Immature natural killer cell (primary cell): ENCODE results near the gene RBM46. TPM values are rescaled to one million over a fixed set of nuclear protein-coding genes. Genes with fewer than 3 reads are reported as not detected.
"Not testable (repeated sequence)": the region's sequence is repeated elsewhere in the genome, so short reads cannot be mapped to it uniquely, and the experiment has no call there.

Source experiments
- DNase-seq, 3 donors: peaks; one replicate each; pipeline ENCODE4 v3.0.0; 2022; ENCODE audit warnings: mixed read lengths in 1 of 3
- H3K27ac Mint-ChIP-seq, 6 donors: one replicate each; pipeline ENCODE4 v1.8.0; 2020; ENCODE audit warnings: mixed read lengths in 6 of 6, mild to moderate bottlenecking in 5 of 6, inconsistent platforms in 4 of 6, moderate library complexity in 3 of 6
- H3K27me3 Mint-ChIP-seq, 3 donors: one replicate each; pipeline ENCODE4 v1.8.0; 2020 to 2021; ENCODE audit warnings: low read depth in 3 of 3, mild to moderate bottlenecking in 3 of 3, mixed read lengths in 3 of 3, moderate library complexity in 3 of 3, inconsistent platforms in 1 of 3
- H3K36me3 Mint-ChIP-seq, 3 donors: one replicate each; pipeline ENCODE4 v1.8.0; 2020; ENCODE audit warnings: mixed read lengths in 3 of 3, inconsistent platforms in 2 of 3, mild to moderate bottlenecking in 2 of 3
- H3K4me1 Mint-ChIP-seq, 2 donors: one replicate each; pipeline ENCODE4 v1.8.0; 2020; ENCODE audit warnings: inconsistent platforms in 2 of 2, mild to moderate bottlenecking in 2 of 2, mixed read lengths in 2 of 2, moderate library complexity in 1 of 2
- H3K4me3 Mint-ChIP-seq, 5 donors: one replicate each; pipeline ENCODE4 v1.8.0; 2020; ENCODE audit warnings: mild to moderate bottlenecking in 5 of 5, mixed read lengths in 5 of 5, inconsistent platforms in 3 of 5, moderate library complexity in 3 of 5
- H3K9me3 Mint-ChIP-seq, 6 donors: one replicate each; pipeline ENCODE4 v1.8.0; 2020; ENCODE audit warnings: mild to moderate bottlenecking in 6 of 6, mixed read lengths in 6 of 6, inconsistent platforms in 4 of 6, moderate library complexity in 3 of 6
- polyA plus RNA-seq, 3 donors: library from polyadenylated mRNA; unstranded; fragments of 300-500 nt; fragmentation: Illumina TruSeq; gene quantifications; one replicate each; pipeline ENCODE4 v1.2.3, GENCODE V29; 2021

Gene RBM46
- polyA plus RNA-seq, 3 donors from 2014 or later, result not detected

DNA sequence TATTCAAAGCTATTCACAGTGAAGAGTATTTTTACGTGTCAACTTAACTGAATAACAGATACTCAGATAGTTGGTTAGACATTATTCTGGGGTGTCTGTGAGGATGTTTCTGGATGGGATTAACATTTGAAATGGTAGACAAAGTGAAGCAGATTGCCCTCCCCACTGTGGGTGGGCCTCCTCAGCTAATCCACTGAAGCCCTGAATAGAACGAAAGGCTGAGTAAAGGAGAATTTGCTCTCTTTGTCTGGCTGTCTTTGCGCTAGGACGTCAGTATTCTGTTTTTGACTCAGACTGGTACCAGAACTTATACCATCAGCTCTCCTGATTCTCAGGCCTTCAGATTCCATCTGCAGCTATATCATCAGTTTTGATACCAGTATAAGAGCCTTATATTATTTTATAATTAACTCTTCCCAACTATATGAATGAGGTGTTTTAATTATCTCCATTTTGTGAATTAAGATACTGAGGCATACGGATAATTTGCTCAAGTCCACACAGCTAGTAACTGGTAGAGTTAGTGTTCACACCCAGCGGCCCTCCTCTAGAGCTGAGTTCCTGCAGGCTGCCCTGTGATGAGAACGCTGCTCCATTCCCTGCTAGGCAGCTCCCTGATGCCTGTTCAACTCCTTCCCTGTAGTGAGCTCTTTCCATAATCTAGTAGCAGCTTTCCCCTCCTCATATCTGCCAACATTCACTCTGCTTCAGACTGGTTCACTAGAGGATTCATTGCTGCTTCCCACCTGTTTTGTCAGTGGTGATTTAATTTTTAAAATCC is 87.5 kb downstream of the RBM46 start:
- Mint-ChIP-seq H3K36me3 (peaks cover 0 to 6% (median 6%) of the 10 kb centered on the region in 3 donors), H3K9me3 (peaks cover 5 to 56% (median 23%) of the 10 kb centered on the region in 6 donors), H3K4me1 (no peaks in the 10 kb centered on the region), H3K4me3 (no peak overlapping the region), H3K27ac (no peak overlapping the region), H3K27me3 (peaks cover 0 to 6% (median 1%) of the 10 kb centered on the region in 3 donors)
- no peak for DNase-seq

DNA sequence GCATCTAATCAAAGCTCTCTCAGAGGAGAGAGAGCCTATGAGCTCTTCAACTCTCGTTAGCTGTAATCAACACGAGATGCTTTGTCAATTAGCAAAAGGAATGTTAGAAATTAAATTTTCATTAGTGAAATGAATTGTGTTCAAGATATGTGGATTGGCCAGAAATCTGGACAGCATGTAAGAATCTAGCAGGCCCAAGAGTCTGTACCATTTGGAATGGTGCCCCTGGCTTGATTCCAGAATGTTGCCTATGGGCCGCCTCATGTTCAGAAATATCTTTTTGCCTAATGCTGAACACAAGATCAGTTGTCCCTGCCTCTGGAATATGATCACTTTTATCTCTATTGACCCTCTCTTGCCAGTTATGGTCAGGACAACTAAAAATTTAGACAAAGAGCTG is 88.2 kb downstream of the RBM46 start:
- H3K9me3 Mint-ChIP-seq, result peaks cover 4 to 57% (median 25%) of the 10 kb centered on the region in 6 donors
- H3K36me3 Mint-ChIP-seq, result peaks cover 0 to 6% (median 6%) of the 10 kb centered on the region in 3 donors
- H3K4me3 Mint-ChIP-seq, result no peak overlapping the region
- H3K27ac Mint-ChIP-seq, result no peak overlapping the region
- no peak for DNase-seq
- peaks cover 0 to 6% (median under 1%) of the 10 kb centered on the region in 3 donors for H3K27me3 Mint-ChIP-seq
- no peaks in the 10 kb centered on the region for H3K4me1 Mint-ChIP-seq

DNA sequence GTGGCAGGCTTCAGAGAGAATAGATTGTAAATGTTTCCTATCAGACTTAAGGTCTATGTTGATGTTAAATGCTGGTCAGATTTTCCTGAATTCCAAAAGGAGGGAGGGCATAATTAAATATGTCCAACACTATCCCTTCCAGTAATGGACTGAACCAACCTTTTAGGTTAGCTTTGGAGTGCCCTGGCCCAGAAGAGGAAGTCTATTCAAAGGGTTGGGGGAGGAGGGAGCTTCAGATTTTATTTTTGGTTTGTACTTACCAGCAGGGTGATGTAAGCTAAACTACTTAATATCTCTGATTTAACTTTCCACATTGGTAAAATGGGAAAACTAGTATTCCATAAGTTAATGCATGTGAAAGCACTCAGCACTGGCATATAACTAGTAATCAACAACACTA is 91.1 kb downstream of the RBM46 start:
- Mint-ChIP-seq H3K36me3 (peaks cover 0 to 6% (median 6%) of the 10 kb centered on the region in 3 donors), H3K4me1 (no peaks in the 10 kb centered on the region), H3K4me3 (no peak overlapping the region), H3K27ac (no peak overlapping the region), H3K27me3 (peaks cover 0 to 6% (median 1%) of the 10 kb centered on the region in 3 donors), H3K9me3 (peaks cover 11 to 63% (median 26%) of the 10 kb centered on the region in 6 donors)
- DNase-seq, result no peak

DNA sequence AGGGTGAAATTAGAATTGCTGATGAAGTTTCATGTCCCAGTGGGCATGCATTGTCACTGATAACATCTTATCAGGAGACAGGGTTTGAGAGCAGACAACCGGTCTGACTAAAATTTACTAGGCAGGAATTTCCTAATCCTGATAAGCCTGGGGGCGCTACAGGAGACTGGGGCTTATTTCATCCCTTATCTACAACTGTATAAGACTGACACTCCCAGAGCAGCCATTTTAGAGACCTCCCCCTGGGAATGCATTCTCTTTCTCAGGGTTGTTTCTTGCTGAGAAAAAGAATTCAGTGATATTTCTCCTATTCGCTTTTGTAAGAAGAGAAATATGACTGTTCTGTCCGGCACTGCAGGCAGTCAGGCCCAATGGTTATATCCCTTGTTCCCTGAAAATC is 93.0 kb downstream of the RBM46 start:
- peaks cover 11 to 56% (median 28%) of the 10 kb centered on the region in 6 donors for H3K9me3 Mint-ChIP-seq
- H3K4me3 Mint-ChIP-seq, result not testable (repeated sequence)

DNA sequence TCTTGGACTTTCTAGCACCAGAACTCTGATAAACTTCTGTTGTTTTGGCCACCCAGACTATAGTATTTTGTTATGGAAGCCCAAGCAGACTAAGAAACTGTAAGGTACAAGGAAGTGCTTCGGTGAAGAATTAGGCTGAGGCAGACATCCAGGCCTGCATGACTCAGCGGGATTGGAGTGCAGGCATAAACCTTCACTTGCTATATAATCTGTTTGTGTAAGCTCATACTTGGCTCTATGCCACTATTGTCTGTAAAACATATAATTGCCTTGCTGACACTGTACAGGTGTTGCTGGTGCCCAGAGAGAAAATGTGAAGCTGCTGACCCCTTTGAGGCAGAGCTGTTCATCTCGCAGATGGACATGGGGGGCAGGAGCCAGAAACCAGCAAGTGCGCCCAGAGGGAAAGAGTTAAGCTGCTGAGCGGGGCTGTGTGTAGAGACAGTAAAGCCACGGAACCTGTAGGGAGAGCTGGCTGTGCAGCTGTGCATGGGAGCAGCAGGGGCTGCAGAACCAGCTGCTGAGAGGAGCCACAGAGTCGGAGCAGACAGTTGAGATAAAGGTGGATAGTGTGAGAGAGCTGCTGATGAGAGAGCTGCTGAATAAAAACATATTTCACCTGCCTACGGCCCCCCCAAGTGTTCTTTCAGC is 96.2 kb downstream of the RBM46 start:
- Mint-ChIP-seq H3K4me3 (no peak overlapping the region), H3K27me3 (peaks cover under 1 to 2% (median 1%) of the 10 kb centered on the region in 3 donors), H3K9me3 (peaks cover 9 to 40% (median 24%) of the 10 kb centered on the region in 6 donors), H3K4me1 (no peaks in the 10 kb centered on the region), H3K27ac (no peak overlapping the region), H3K36me3 (peaks cover 0 to 6% (median 6%) of the 10 kb centered on the region in 3 donors)
- no peak for DNase-seq

More for the DNA sequence above, 93.0 kb downstream of the RBM46 start:
- H3K27me3 Mint-ChIP-seq, H3K36me3 Mint-ChIP-seq, H3K4me1 Mint-ChIP-seq, DNase-seq, H3K27ac Mint-ChIP-seq: not testable (repeated sequence)

Other genes starting within 250 kb of the RBM46 start
- gene PLRG1, start 230.9 kb upstream of the RBM46 start, polyA plus RNA-seq, result 10 to 100 TPM; 54.4 to 71.2 (median 68.7) TPM
- gene FGB, start 218.3 kb upstream of the RBM46 start, polyA plus RNA-seq, result not detected
- not detected for gene FGA, start 190.5 kb upstream of the RBM46 start, polyA plus RNA-seq
- not detected for gene FGG, start 168.6 kb upstream of the RBM46 start, polyA plus RNA-seq
- not detected for gene LRAT, start 37.3 kb upstream of the RBM46 start, polyA plus RNA-seq